ENCODE measurements around the gene KRT85.

Gene KRT85

GRCh38 chr12:52321418-52321817, 45.9 kb downstream of the KRT85 start:
- DNase-seq, result no peak

GRCh38 chr12:52320784-52321400, 46.4 kb downstream of the KRT85 start, which contains the start of gene KRT83:
KRT83 (minus strand) TSS chr12:52321398; CDS start chr12:52321335, 63 bp downstream.
- DNase-seq, result no peak

- no peak for DNase-seq
These were observed 48.2 kb downstream of the KRT85 start for GRCh38 chr12:52319097-52319496.

- no peak for DNase-seq
These were observed 48.9 kb downstream of the KRT85 start for GRCh38 chr12:52318241-52318990.

GRCh38 chr12:52317468-52318052, 49.7 kb downstream of the KRT85 start:
- no peak for DNase-seq

GRCh38 chr12:52316701-52317100, 50.6 kb downstream of the KRT85 start:
- DNase-seq, result no peak

- no peak for DNase-seq
These were observed 51.0 kb downstream of the KRT85 start for GRCh38 chr12:52316290-52316689.

GRCh38 chr12:52315721-52316120, 51.6 kb downstream of the KRT85 start:
- peak; percentile 66 for DNase-seq

- DNase-seq, result no peak
These were observed 52.8 kb downstream of the KRT85 start for GRCh38 chr12:52314511-52314910.

- DNase-seq, result no peak
These were observed 53.4 kb downstream of the KRT85 start for GRCh38 chr12:52313926-52314325.

GRCh38 chr12:52313461-52313860, 53.8 kb downstream of the KRT85 start:
- no peak for DNase-seq

- no peak for DNase-seq
These were observed 55.2 kb downstream of the KRT85 start for GRCh38 chr12:52312086-52312485.

- no peak for DNase-seq
These were observed 56.0 kb downstream of the KRT85 start for GRCh38 chr12:52311285-52311648.

- DNase-seq, result no peak
These were observed 56.5 kb downstream of the KRT85 start for GRCh38 chr12:52310622-52311284.
